ENCODE data around the gene COL26A1.

The COL26A1 gene

DNA sequence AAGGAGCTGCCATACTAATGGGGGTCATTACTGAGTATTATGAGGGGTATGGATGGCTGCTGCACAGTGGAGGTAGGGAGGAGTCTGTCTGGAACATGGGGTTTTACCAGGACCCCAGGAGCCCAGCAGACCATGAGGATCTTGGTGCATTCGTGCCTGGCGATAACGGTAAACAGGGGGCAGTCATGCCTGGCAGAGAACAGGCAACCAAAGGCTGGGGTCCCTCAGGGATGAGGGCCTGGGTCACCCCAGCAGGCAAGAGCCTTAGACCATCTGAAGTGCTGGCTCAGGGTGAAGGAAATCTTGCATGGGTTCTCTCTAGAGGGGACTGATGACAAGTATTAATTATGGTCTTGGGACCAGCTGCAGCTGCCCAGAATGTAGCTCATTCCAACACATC is 220.3 kb downstream of the COL26A1 start:
- DNase-seq, result no peak

DNA sequence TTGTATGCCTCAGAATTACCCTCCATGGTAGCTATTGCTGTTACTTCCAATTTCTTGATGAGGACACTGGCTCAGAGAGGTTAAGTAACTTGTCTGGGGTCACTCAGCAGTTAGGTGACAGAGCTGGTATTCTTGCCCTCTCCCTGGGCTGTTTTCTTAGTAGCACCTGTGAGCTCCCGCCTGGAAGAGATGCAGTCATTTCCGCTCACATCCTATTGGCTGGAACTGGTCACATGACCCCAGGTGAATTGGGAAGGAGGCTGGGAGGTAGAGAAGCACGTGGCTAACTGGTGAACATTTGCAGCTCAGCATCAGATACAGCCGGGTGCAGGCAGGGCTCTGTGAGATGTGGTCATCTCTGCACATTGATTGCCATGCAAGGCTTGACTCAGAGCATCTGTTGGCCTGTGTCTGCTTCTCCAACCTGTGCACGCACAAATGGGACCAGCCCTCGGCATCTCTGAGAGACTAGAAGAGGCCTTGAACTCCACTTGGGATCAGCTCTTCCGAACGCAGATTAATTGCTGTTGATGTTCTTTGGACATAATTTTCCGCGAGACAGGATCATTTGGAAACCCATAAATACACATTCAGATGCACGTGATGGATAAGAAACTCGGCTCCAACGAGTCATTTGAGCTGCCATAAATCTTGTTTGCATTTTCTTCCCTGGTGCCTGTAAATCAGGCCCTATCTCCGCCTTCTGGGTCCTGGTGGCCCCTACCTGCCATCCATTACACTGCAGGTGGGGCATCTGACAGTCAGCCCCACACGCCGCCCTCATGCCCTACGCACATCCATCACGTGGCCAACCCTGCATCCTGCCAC is 223.6 kb downstream of the COL26A1 start:
- DNase-seq, result no peak

DNA sequence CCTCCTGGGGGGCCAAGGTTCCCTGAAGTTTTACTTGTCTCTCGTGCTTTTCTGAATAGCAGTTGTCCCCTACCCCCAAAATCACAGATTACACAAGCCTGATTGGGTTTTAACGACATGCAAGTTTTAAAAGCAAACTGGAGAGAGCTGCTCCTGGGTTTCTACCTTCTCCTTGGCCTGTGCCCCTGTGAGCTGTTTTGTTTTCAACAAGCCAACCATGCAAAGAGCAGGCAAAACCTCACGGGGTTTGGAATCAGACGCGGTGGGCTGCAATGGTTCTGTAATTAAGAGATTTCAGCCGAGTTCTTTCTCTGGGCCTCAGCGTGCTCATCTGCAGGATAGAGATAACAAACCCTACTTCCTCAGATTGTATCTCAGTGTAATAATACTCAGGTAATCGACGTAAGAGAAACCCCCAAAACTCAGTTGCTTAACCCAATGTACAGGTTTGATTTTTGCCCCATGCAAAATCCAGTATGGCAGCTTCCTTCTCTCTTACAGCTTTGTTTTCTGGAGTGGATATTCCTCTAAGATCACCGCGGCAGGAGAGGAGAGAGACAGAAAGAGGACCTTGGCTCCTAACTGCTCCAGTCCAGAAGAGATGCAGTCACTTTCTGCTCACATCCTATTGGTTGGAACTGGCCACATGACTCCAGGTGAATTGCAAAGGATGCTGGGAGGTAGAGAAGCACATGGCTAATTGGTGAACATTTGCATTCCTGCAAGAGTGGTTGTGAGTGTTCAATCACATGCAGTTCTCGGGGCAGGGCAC is 224.4 kb downstream of the COL26A1 start:
- DNase-seq, result no peak

DNA sequence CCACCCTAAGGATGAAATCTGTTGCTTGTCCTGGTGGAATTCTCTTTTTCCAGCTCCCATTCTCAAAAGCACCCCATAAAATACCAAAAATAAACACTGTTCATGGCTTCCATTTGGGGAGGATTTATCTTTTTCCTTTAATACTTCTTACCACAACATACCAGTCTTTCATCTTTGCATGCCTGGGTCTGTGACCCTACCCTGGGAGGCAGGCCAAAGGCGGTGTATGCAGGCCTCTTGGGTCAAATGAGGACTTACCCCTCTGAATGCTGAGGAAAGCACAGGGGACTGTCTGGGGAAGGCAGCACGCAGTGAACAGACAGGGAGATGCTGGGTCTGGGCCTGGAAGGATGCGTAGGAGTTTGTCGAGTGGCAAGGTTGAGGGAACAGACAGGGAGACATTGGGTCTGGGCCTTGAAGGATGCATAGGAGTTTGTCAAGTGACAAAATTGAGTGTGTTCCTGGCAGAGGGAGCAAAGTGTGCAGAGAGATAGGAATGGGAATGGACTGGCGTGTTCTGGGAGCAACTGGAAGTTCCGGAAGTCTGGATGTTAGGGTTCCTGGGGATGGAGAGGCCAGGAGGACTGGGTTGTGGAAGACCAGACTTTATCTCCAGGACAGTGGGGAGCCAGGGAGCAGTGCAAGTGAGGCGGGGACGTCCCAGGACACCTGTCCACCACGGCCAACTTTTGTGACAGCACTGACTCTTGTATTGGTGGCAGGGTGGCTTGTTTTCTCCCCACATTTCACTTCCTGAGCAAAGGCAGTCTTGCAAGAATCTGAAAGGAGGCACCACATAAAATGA is 225.7 kb downstream of the COL26A1 start:
- no peak for DNase-seq

DNA sequence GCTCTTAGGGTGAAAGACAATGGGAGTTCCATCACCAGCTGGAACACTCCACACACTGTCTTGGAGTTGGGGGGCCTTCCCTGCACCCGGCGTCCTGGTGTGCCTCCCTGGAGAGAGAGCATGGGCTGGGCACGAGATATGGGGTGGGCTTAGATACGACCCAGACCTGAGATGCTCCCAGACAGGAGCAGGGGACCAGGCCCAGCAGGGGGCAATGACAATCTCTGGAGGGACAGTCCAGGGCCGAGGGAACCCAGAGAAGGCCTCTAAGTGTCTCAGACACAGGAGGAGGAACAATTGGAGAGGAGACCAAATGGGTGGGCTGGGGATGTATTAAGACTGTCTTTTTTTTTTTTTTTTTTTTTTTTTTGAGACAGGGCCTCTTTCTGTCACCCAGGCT is 226.4 kb downstream of the COL26A1 start:
- DNase-seq, result no peak

GRCh38 chr7:101589976-101590662 is 227.4 kb downstream of the COL26A1 start:
- no peak for DNase-seq

DNA sequence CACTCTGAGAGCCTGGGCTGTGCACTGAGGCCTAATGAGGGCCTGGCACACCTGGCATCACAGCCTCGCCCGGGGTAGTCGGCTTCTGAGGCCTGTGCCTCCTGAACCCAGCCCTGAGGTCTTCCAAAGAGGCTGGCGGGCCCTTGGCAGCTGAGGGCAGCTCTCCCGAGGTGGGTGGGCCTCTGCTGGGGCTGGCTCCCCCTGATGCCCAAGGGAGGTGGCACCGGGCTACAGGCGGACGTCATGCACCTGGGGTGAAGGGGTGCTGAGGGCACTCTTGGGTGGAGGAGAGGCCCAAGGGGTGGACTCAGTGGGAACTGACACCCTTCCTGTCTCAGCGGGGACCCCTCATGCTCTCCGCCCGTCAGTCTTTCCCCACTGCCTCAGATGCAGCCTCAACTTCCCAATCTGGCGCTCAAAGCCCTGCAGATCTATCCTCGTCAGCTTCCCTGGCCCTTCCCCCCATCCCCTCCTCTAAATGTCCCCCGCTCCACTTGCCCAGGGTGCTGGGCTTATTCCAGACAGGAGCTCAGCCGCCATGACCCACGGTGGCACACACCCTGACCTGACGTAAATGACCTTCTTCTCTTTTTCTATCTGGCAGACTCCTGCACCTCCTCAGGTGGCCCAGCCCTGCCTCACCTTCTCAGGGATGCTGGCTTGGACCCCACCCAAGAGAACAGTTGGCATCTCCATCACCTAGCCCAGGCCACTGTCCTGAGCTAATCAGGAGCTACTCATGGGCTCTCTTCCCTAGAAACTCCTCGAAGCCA is 228.2 kb downstream of the COL26A1 start:
- DNase-seq, result no peak

DNA sequence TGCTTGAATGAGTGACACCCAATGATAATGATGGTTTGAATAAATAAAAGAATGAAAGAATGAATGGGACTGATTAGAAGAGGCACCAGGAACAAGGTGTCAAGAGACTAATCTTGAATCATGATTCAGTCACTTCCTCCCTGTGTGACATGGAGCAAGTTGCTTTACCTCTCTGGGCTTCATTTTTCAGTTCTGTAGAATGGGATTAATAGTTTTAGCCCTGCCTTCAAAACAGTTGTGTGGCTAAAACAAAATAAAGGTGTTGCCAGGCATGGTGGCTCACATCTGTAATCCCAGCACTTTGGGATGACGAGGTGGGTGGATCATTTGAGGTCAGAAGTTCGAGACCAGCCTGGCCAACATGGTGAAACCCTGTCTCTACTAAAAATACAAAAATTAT is 228.8 kb downstream of the COL26A1 start:
- DNase-seq, result no peak

- no peak for DNase-seq
Observed at GRCh38 chr7:101593556-101593955, 230.9 kb downstream of the COL26A1 start.

DNA sequence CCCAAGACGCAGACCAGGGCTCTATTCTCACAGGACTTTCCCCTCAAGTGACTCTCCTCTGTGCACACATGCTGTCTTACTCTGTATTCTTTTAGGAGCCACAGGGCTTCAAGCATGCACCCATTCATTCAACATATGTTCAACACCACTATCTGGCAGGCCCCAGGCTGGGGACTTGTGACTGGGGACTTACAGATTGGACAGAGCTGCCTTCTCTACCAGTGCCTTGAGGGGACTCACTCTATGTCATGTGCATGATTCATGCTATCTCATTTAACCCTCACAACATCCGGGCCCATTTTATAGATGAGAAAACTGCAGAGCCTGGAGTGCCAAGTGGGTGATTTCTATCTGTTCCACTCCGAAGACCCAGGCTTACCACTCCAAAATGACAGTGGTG is 232.1 kb downstream of the COL26A1 start:
- DNase-seq, result no peak

DNA sequence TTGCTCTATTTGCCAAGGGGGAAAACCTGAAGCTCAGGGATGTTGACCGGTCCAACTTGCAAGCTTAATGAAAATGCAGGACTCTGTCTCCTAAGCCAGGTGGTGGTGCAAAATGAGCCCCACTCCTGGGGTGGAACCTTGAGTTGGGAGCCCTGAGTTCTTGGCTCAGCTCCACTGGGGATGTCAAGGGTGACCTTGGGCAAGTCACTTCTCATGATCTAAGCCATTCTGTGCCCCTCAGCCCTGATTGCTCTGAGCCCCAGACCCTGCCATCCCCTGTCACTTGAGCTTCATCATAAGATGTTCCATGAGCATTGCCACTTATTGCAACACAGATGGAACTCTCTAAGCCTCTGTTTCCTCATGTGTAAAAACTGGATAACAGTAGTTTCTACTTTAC is 232.6 kb downstream of the COL26A1 start:
- no peak for DNase-seq

DNA sequence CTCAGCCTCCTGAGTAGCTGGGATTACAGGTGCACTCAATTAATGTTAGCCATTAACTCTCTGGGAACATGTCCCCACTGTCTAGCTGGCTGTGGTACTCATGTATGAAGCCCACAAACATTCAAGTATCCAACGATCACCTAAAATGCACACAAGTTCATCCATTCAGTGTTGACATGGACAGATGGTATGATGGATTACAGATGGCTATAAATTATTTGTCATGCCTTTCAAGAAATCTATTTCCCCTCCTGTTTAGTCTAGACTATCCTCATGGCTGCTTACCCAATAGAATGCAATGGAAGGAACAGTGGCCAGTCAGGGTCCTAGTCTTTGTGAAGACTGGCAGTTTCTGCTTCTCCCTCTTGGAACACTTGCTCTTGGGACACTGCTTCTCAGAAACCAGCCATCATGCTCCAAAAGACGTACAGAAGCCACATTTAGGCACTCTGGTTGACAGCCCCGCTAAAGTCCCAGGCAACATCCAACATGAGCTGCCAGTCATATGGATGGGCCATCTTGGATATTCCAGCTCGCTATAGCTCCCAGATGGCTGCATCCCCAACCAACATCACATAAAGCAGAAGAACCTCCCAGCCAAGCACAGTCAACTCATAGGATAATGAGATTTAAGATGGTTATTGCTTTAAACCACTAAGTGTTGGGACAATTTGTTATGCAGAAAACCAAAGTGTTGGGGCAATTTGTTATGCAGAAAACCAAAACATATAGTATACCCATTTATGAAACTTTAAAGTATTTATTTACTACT is 233.3 kb downstream of the COL26A1 start:
- no peak for DNase-seq

DNA sequence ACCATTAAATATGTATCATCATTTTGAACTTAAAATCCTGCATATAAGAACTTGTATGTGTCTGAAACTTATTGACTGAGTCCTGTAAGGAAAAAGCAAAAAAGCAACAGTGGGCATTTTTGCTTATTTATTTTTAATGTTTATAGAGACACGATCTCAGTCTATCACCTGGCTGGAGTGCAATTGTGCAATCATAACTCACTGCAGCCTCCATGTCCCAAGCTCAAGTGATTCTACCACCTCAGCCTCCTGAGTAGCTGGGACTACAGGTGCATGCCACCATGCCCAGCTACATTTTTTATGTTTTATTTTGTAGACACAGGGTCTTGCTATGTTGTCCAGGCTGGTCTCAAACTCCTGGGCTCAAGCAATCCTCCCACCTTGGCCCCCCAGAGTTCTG is 234.2 kb downstream of the COL26A1 start:
- DNase-seq, result no peak

GRCh38 chr7:101597941-101598340 is 235.3 kb downstream of the COL26A1 start:
- DNase-seq, result no peak

DNA sequence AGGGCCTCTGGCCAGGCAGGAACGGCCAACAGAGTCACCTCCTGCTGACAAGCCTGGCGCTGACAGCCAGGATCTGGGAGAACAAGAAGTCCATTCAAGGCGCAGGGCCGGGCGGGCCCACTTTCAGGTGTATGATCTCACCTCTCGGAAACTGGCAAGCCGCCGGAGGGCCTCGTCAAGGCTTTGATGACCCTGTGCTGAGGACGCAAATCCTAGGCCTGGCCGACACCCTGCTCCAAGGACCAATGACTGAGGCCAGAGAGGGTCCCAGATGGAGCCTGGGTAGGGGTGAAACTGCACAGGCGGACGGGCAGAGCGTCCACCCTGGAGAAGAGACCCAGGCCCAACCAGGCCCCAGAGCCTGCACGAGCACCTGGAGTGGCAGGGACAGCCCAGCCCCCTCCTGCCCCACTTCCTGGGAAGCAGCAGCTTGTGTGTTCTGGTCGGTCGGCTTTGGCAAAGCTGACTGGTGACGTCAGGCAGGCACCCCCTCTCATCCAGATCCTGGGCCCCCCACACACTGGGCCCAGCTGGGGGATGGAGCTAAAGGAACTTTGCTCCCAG is 235.8 kb downstream of the COL26A1 start:
- no peak for DNase-seq

- no peak for DNase-seq
Observed at GRCh38 chr7:101598986-101599771, 236.5 kb downstream of the COL26A1 start.

GRCh38 chr7:101599787-101600186 is 237.1 kb downstream of the COL26A1 start:
- no peak for DNase-seq

GRCh38 chr7:101602082-101602481 is 239.4 kb downstream of the COL26A1 start:
- DNase-seq, result no peak

GRCh38 chr7:101602484-101603241 is 240.0 kb downstream of the COL26A1 start:
- DNase-seq, result peak; percentile 26
